PFSK-1 (cell line): Measurements from ENCODE around the gene OSER1.

Experiments
- POLR2AphosphoS5 ChIP-seq: IDR thresholded peaks from 2 replicates; pipeline ENCODE4 v1.6.1; 2012; ENCODE audit warnings: low read depth, mild to moderate bottlenecking, control low read depth, low read length, moderate library complexity
- REST ChIP-seq, 2 experiments: IDR thresholded peaks; 2 replicates each; pipeline versions ENCODE4 v1.6.1 to v1.8.0; 2011 to 2012; ENCODE audit warnings: low read depth in 2 of 2, low read length in 2 of 2, control low read depth in 1 of 2, inconsistent platforms in 1 of 2, mild to moderate bottlenecking in 1 of 2, moderate library complexity in 1 of 2; ENCODE audit not compliant: insufficient read depth in 1 of 2
- SIN3A ChIP-seq: IDR thresholded peaks from 2 replicates; pipeline ENCODE4 v1.6.1; 2012; ENCODE audit warnings: mild to moderate bottlenecking, low read length, moderate library complexity, borderline replicate concordance; ENCODE audit not compliant: insufficient read depth
- TAF1 ChIP-seq: IDR thresholded peaks from 2 replicates; pipeline ENCODE4 v1.6.1; 2012; ENCODE audit warnings: low read length, control low read depth, borderline replicate concordance; ENCODE audit not compliant: insufficient read depth

GRCh38 chr20:44159711-44160110, 50.9 kb downstream of the OSER1 start:
- TF ChIP-seq TAF1: no peak
- TF ChIP-seq REST (IDR thresholded peaks at IDR 0.05; ENCODE audit: insufficient read depth in 1 of 2, low read depth in 2 of 2, low read length in 2 of 2): no peak
- TF ChIP-seq SIN3A: no peak
- no peak for TF ChIP-seq POLR2AphosphoS5
